ENCODE data around the gene ZBED6.
A peak's percentile ranks its signal among the peaks of the same experiment; 100 is the strongest.
"Not testable (repeated sequence)": the region's sequence is repeated elsewhere in the genome, so short reads cannot be mapped to it uniquely, and the experiment has no call there.

Gene ZBED6

GRCh38 chr1:203777596-203777995 is 17.8 kb upstream of the ZBED6 start:
- DNase-seq = no peak
- in situ Hi-C loops (cut with HindIII; ENCODE audit: low pct_ligation_motif_present, low pct_unique_long_range_greater_than_20kb, low sequenced_read_pairs) = no loop called here

DNA sequence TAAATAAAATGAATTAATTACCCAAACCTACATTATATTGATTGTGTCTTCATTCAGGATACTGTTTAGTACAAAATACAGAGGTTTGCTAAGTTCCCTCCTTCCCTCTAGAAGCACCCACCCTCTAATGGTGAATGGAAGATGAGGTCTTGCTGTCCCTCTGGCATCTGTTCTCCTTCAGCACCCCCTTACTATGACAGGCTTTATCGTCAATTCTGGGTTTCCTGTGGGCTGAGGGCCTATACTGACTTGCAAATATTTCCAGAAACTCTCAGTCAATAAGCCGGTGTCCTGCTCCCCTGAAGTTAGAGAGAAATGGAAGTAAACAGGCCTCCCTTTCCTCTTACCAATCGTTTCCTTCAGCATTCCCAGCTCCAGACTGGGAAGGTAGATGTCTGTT is 17.3 kb upstream of the ZBED6 start:
- no peak for DNase-seq
- in situ Hi-C loops (cut with HindIII; ENCODE audit: low pct_ligation_motif_present, low pct_unique_long_range_greater_than_20kb, low sequenced_read_pairs) = no loop called here

- in situ Hi-C loops (cut with HindIII; ENCODE audit: low pct_ligation_motif_present, low pct_unique_long_range_greater_than_20kb, low sequenced_read_pairs) = no loop called here
- no peak for DNase-seq
Observed at GRCh38 chr1:203778789-203779188, 16.6 kb upstream of the ZBED6 start.

- DNase-seq = no peak
- in situ Hi-C loops (cut with HindIII; ENCODE audit: low pct_ligation_motif_present, low pct_unique_long_range_greater_than_20kb, low sequenced_read_pairs) = no loop called here
Observed at GRCh38 chr1:203781962-203782361, 13.5 kb upstream of the ZBED6 start.

DNA sequence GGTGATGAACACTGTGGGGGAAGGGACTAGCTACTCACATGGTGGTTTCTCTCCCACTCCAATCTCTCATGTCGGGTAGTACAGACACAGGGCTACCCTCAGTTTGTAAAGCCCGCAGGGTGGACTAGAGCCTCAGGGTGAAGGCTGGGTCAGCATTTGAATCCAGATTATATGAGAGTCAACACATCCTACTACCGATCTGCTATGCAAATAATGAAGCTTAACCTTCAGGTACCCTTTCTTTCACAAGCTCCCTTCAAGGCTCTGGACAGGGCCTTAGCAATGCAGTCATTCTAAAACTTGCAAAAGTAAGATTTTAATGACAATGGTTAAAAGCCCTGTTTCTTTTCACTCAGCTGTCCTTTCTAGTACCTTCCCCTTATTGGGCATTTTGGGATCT is 5.5 kb upstream of the ZBED6 start:
- in situ Hi-C loops (cut with HindIII; ENCODE audit: low pct_ligation_motif_present, low pct_unique_long_range_greater_than_20kb, low sequenced_read_pairs) = no loop called here
- DNase-seq = no peak

DNA sequence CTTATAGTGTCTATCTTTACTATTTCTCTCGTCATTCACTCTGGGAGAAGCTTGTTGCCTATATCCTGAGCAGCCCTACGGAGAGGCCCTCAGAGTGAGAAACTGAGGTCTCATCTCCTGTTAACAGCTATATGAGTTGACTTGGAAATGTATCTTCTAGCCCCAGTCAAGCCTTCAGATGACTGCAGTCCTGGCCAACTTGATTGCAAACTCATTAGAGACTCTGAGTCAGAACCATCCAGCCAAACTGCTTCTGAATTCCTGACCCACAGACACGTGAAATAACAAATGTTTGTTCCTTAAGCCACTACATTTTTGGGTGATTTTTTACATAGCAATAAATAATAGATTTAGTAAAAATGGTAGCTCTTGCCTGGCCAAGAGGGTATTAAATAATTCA is 3.9 kb upstream of the ZBED6 start:
- DNase-seq = no peak
- in situ Hi-C loops (cut with HindIII; ENCODE audit: low pct_ligation_motif_present, low pct_unique_long_range_greater_than_20kb, low sequenced_read_pairs) = no loop called here

- in situ Hi-C loops (cut with HindIII; ENCODE audit: low pct_ligation_motif_present, low pct_unique_long_range_greater_than_20kb, low sequenced_read_pairs) = no loop called here
- DNase-seq = no peak
Observed at GRCh38 chr1:203792486-203792885, 2.9 kb upstream of the ZBED6 start.

- DNase-seq; in situ Hi-C loops (cut with HindIII; ENCODE audit: low pct_ligation_motif_present, low pct_unique_long_range_greater_than_20kb, low sequenced_read_pairs): not testable (repeated sequence)
Observed at GRCh38 chr1:203793561-203793960, 1.9 kb upstream of the ZBED6 start.

- DNase-seq = no peak
- in situ Hi-C loops (cut with HindIII; ENCODE audit: low pct_ligation_motif_present, low pct_unique_long_range_greater_than_20kb, low sequenced_read_pairs) = no loop called here
Observed at GRCh38 chr1:203794764-203795440, 521 bp upstream of the ZBED6 start.

DNA sequence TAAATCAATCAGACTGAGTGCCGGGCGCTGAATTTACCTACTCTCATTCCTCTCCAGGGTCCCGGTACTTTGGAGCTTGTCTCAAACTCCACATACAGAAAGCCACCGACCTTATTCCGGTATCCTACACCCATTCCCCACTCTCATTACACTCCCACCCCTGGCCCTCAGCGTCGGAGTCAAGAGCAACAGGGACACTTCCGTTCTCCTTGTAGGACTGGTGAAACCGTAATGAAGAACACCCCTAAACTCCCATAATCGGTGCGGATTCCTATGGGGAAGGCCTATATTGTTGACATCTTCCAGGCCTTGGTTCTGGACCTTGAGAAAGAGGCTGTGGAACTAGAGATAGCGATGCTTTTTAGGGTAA is 798 bp downstream of the ZBED6 start:
- DNase-seq = peak; percentile 39
- in situ Hi-C loops (cut with HindIII; ENCODE audit: low pct_ligation_motif_present, low pct_unique_long_range_greater_than_20kb, low sequenced_read_pairs) = no loop called here

- no peak for DNase-seq
- in situ Hi-C loops (cut with HindIII; ENCODE audit: low pct_ligation_motif_present, low pct_unique_long_range_greater_than_20kb, low sequenced_read_pairs) = no loop called here
Observed at GRCh38 chr1:203797216-203797615, 1.8 kb downstream of the ZBED6 start.

- in situ Hi-C loops (cut with HindIII; ENCODE audit: low pct_ligation_motif_present, low pct_unique_long_range_greater_than_20kb, low sequenced_read_pairs) = no loop called here
- no peak for DNase-seq
Observed at GRCh38 chr1:203797948-203798655, 2.7 kb downstream of the ZBED6 start.

DNA sequence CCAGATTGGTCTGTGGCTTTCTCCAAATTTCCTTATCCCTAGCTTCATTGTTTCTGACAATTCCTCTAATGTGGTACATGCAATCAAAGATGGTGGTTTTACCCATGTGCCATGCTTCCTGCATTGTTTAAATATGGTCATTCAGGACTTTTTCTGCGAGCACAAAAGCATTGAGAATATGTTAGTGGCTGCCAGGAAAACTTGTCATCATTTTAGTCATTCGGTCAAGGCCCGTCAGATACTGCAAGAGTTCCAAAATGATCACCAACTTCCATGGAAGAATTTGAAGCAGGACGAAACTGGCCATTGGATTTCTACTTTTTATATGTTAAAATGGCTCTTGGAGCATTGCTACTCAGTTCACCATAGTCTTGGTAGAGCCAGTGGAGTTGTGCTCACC is 3.7 kb downstream of the ZBED6 start:
- in situ Hi-C loops (cut with HindIII; ENCODE audit: low pct_ligation_motif_present, low pct_unique_long_range_greater_than_20kb, low sequenced_read_pairs) = no loop called here
- DNase-seq = no peak

DNA sequence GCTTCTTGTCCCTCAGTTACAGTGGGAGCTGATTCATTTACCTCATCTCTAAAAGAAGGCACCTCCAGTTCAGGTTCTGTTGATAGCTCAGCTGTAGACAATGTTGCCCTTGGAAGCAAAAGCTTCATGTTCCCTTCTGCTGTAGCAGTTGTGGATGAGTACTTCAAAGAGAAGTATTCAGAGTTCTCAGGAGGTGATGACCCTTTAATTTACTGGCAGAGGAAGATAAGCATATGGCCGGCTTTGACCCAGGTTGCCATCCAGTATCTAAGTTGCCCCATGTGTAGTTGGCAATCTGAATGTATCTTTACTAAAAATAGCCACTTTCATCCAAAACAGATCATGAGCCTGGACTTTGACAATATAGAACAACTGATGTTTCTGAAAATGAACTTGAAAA is 4.5 kb downstream of the ZBED6 start:
- in situ Hi-C loops (cut with HindIII; ENCODE audit: low pct_ligation_motif_present, low pct_unique_long_range_greater_than_20kb, low sequenced_read_pairs) = no loop called here
- no peak for DNase-seq

GRCh38 chr1:203805689-203806088 is 10.3 kb downstream of the ZBED6 start:
- DNase-seq = no peak
- in situ Hi-C loops (cut with HindIII; ENCODE audit: low pct_ligation_motif_present, low pct_unique_long_range_greater_than_20kb, low sequenced_read_pairs) = no loop called here

- in situ Hi-C loops (cut with HindIII; ENCODE audit: low pct_ligation_motif_present, low pct_unique_long_range_greater_than_20kb, low sequenced_read_pairs) = no loop called here
Observed at GRCh38 chr1:203807196-203807595, 11.8 kb downstream of the ZBED6 start.

DNA sequence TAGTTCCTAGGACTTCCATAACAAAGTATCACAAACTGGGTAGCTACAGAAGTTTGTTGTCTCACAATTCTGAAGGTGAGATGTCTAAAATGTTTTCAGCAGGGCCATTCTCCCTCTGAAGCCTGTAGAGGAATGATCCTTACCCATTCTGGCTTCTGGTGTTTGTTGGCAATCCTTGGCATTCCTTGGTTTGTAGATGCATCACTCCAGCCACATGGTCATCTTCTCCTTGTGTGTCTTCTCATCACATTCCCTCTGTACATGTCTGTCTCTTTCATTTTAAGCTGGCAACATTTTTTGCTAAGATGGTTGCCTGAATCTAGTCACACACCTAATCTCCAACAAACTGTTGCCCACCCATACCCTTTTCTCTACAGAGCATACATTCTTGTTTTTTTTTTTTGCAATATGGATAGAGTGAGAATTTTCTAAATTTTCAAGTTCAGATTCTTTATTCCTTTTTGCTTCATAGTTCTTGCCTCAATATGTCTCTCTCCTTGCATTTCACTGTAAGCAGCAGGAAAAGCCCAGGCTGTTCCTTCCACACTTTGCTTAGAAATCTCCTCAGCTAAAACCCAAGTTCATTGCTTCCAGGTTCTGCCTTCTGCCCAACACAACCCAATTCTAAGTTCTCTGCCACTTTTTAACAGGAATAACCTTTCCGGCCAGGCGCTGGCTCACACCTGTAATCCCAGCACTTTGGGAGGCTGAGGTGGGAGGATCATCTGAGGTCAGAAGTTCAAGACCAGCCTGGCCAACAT is 18.3 kb downstream of the ZBED6 start:
- no peak for DNase-seq
- in situ Hi-C loops (cut with HindIII; ENCODE audit: low pct_ligation_motif_present, low pct_unique_long_range_greater_than_20kb, low sequenced_read_pairs) = no loop called here

More at GRCh38 chr1:203807196-203807595, 11.8 kb downstream of the ZBED6 start:
- no peak for DNase-seq

GRCh38 chr1:203818399-203818798 is 23.0 kb downstream of the ZBED6 start:
- in situ Hi-C loops (cut with HindIII; ENCODE audit: low pct_ligation_motif_present, low pct_unique_long_range_greater_than_20kb, low sequenced_read_pairs) = no loop called here
- DNase-seq = no peak

DNA sequence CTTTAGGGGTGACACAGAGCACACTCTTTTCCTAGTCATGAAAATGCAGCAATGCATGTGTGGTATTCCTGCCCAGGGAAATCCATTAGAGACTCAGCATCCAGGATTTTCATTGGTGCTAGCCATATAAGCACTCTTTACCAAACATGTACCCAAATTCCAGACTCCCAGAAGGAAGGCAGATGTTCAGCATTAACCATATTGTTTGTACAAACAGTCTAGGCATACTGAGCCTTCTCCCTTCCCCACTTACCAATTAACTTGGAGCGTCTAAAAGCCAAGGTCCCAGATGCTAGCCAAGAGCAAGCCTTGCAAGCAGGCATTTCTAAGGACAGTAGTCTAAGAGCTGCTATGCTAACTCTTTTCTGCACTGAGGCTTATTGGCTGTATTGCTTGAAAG is 27.9 kb downstream of the ZBED6 start:
- in situ Hi-C loops (cut with HindIII; ENCODE audit: low pct_ligation_motif_present, low pct_unique_long_range_greater_than_20kb, low sequenced_read_pairs) = no loop called here

DNA sequence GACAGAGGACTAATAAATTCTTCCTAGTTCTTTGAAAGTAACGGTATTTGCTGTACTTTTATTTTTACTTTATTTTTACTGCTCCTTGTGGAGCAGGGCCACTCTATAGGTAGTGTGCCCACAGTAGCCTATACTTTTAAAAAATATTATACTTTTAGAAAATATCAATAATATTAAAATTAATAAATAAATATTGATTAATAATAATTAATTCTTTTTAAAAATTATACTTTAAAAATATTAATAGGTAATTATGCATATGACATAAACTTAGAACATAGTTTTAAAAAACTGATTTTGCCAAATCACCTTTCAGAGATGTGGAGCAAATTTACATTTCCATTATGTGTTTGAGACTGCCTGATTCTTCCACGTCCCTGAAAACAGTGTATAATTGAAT is 30.8 kb downstream of the ZBED6 start:
- no peak for DNase-seq
- in situ Hi-C loops (cut with HindIII; ENCODE audit: low pct_ligation_motif_present, low pct_unique_long_range_greater_than_20kb, low sequenced_read_pairs) = no loop called here

More for the DNA sequence above, 27.9 kb downstream of the ZBED6 start:
- no peak for DNase-seq
